Central memory CD4-positive, alpha-beta T cell (primary cell): ENCODE measurements around the gene AIG1.
"Not testable (repeated sequence)": the region's sequence is repeated elsewhere in the genome, so short reads cannot be mapped to it uniquely, and the experiment has no call there.

Source experiments
- DNase-seq: peaks from one replicate; pipeline ENCODE4 v3.0.0; 2022

AIG1 gene

DNA sequence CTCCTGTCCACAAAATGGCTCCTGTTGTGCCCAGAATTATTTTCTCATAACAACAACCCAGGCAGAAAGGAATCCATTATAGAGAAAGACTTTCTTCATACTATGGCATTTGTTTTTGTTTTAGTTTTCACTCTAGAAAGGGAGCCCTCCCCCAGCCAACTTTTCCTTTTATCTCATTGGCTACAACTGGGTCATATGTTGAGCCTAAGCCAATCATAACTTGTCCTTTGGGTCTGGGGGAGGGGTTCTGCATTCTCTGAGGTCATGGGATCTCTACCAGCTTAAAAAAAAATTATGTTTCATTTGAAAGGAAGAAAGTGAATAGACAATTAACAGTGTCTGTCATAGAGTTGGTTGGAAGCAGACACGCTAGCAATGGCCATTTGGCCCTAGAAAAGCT is 177.6 kb downstream of the AIG1 start:
- DNase-seq = no peak

DNA sequence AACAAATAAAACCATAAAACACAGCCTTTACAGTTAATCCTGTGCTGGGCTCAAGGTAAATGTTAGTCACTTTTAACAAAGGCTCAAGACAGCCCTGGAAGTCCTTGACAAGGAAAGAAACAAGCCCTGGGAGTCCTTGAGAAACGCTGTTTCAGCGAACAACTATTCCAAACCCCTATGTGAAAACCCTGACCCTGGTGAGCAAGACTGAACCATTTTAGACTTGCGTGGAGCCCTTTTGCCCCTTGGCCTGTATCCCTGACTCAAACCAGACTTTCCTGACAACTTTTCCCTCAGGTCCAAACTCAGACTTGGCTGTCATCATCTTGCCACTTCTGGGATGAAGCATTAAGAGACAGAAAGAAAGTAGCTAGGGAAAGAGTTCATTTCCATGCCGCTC is 180.4 kb downstream of the AIG1 start:
- DNase-seq = no peak

DNA sequence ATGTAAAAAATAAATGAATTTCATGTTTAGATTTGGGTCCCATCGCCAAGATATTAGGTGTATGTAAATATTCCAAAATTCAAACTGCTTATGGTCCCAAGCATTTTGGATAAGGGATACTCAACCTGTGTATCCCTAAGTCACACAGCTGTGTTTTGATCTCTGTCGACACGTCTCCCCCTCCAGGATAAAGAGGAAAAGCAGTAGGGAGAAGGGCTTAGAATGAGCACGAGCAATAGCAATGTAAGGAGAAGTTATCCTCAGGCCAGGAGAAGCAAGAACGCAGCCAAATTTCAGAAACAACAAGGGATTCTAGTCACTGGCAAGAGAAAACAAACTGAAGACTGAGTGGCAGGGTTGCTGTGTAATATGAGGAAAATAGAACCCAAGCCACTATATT is 181.2 kb downstream of the AIG1 start:
- no peak for DNase-seq

DNA sequence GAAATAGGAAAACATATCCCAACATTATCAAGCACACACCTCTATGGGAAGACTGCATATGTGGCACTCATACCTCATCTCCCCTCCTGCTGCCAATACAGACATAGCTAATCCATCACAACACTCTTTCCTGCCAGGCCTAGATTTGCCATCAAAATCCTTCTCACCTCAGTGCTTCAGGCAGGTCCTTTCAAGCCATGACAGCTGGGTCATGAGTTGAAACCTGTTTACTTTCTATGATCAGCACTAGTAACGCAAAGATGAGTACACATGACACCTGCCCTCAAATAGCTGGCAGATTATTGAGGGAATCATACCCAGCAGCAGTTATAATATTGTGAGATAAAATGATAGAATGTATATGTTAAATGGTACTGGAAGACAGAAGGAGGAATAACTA is 183.1 kb downstream of the AIG1 start:
- no peak for DNase-seq

DNA sequence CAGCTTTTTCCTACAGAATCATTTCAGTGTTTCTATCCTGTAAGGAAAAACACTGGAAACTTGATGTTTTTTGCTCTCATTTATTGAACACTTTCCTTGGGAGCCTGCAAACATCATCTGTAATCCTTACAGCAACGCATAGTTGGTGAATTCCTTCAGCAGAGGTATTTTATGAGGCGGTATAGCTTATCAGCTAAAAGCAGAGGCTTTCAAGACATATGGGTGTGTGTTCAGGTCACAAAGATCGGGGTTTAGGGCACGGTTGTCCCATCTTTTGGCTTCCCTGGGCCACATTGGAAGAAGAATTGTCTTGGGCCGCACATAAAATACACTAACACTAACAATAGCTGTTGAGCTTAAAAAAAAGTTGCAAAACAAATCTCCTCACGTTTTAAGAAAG is 185.0 kb downstream of the AIG1 start:
- DNase-seq = no peak

DNA sequence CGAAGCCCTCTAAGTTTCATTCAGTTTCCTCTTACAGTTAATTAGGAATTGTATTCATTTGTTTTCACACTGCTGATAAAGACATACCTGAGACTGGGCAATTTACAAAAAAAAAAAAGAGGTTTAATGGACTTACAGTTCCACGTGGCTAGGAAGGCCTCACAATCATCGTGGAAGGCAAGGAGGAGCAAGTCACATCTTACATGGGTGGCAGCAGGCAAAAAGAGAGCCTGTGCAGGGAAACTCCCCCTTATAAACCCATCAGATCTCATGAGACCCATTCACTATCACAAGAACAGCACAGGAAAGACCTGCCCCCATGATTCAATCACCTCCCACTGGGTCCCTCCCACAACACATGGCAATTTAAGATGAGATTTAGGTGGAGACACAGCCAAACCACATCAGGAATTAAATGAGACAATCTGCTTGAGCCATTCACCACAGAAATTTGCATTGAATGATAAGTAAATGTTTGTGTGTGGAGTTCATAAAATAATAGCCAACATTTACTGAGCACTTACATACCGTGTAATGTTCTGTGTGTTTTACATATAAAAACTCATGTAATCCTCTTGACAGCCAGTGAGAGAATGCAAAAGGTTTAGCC is 185.6 kb downstream of the AIG1 start:
- DNase-seq = not testable (repeated sequence)

DNA sequence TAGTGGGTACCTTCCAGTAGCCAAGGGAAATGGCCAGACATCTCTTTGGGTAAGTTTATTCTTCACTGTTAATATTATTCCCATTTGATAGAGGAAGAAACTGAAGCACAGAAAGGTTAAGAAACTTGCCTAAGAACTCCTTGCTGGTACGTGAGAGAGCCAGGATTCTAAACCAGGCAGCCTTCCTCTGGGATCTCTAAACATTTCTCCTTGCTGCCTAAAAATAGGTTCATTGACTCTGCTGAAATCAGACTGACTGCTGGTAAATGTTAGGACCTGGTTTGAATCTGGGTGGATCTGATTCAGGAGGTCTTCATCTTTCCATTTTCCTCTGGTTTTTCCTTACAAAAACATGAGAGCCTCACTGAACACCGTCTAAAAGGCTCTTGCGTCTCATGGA is 186.9 kb downstream of the AIG1 start:
- no peak for DNase-seq

DNA sequence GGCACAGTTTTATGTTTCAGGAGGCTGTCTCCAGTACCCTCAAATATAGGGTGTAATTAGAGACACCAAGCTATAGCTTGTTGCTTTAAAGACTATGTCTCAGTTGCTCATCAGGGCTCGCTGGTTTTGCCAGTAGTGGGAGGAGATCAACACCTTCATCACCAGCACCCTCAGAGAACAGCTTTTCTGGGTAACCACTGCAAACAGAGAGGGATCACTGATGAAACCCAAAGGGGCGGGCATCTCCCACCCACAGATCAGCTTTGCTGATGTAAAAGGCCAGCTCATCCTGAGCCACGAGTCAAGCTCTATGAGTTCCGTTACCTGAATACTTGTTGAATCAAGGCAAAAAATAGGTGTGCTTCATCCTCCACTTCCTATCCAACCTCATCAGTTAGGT is 187.7 kb downstream of the AIG1 start:
- DNase-seq = no peak

DNA sequence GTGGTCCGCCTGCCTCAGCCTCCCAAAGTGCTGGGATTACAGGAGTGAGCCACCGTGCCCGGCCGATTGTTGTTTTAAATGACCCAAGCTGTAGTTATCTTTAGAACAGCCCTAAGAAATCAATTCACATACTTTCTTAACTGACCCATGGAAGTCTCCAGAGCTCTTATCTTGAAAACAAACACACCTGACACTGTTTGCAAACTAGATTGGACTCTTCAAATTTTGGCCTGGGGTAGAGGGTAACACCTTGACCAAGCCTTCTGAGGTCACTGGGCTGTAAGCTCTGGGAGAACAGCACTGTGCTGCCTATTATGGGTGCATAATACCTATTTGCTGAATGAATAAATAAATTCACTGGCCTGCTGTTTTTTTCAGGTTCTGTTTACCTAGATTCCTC is 190.6 kb downstream of the AIG1 start:
- DNase-seq = no peak

DNA sequence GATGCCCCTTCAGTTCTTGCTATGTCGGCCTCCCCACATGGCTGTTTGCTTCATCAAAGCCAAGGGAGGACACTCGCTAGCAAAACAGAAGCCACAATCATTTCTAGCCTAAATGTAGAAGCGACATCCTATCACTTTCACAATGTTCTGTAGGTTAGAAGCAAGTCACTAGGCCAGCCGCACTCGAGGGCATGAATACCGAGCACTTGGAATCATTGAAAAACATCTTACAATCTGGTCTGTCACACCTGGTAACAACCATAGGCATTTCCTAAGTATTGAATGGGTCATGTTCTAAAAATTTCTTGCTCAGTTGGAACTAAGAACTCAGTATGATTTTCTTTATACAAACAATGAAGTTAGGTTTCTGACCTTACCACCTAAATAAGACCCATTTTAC is 192.3 kb downstream of the AIG1 start:
- no peak for DNase-seq

DNA sequence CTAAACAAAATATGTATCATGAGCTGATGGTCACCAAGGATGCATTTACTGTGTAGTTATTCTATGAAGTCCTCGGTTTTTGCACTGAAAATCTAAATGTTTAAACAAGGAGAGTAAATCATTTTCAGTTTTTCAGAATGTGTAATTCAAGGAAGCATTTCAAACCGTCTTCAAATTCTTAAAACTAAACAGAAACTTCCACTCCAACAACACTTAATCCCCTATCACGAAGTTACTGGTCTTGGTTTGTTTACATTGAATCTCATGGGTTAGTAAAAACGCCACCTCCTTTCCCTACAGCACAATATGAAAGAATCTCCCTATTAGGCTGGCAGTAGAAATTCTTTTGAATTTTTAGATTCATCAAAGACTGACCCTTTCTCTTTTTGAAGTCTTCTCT is 192.9 kb downstream of the AIG1 start:
- DNase-seq = no peak

DNA sequence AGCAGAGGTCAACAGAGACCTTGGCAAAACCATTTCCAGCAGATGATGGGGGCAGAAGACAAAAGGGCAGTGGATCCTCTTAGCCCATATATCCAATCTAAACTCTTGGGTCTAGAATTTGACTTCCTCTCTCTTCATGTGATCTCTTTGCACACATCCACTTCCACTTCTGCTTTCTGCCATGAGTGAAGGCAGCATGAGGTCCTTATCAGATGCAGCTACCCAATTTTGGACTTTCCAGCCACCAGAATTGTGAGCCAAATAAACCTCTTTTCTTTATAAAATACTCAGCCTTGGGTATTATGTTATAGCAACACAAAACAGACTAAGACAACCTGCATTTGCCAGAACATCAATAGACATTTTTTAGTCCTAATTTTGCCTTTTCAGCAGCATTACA is 198.3 kb downstream of the AIG1 start:
- DNase-seq = no peak

DNA sequence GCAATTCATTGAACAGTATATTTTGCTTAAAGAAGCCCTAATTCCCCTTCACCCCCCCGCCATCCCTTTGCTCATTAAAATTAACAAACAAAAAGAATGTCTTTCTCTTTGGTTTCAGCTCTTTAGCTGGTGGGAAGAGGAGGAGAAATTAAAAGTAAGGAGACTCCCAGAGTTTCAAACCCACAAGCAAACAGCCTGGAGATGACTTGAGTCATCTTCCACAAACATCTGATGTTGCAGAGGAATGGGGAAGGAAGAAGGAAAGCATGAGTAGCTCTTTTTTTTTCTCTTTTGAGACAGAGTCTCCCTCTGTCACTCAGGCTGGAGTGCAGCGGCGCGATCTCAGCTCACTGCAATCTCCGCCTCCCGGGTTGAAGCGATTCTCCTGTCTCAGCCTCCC is 200.2 kb downstream of the AIG1 start:
- DNase-seq = no peak

DNA sequence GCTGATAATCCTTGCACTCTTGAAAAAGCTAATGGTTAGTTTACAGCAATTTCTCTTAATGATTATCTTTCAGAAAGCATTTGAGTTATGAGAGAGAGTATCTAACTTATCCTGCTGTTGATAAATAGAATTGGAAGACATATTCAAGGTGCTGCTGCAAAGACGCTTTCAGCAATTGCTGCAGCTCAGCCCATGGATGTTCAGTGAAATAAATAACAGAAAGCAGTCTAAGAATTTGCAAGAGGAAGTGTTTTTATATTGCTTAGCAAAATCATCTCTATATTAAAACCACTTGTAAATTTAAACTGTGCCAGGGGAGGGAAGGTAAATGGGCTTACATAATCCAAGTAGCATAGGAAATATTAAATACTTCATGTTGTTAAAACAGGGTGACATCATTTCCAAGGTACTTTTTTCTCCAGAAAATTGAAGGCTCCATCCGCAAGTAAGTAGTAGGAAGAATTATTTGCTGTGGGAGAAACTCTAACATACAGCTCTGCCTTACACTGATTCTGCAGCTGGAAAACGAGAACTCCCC is 201.3 kb downstream of the AIG1 start:
- DNase-seq = no peak

DNA sequence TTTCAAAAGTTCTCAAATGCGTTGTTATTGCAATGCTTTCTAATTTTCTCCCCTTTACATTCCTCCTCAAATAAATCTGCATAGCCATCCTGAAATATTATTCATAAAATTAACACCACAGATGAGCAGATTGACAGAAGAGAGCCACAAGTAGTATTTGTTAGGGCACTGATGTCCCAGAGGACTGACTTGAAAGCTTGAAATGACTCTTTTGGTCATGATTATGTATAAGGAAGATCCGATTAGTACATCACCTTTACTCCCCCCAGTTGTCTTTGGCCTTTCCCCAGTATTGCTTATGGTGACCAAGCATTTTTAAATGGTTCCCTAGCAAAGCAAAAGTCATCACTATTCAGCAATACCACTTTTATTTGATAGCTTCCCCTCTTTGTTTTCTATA is 202.2 kb downstream of the AIG1 start:
- no peak for DNase-seq

DNA sequence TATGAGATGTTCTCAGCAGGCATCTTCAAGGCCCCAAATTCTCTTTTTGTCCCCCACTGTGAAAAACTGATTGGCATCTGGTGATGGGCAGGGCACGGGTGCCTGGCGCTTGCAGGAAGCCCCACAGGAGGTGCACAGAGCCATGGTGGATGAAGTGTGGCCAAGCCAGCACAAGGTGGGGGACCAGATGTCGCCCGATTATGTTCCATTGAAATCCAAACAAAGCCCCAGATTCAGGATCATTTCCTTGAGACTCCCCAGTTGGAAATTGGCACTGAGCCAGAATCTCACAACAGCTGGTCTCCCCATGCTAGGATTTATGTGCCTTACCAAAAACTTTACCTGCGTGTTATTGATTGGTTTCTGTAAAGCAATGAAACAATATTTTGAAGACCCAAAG is 203.7 kb downstream of the AIG1 start:
- DNase-seq = no peak

DNA sequence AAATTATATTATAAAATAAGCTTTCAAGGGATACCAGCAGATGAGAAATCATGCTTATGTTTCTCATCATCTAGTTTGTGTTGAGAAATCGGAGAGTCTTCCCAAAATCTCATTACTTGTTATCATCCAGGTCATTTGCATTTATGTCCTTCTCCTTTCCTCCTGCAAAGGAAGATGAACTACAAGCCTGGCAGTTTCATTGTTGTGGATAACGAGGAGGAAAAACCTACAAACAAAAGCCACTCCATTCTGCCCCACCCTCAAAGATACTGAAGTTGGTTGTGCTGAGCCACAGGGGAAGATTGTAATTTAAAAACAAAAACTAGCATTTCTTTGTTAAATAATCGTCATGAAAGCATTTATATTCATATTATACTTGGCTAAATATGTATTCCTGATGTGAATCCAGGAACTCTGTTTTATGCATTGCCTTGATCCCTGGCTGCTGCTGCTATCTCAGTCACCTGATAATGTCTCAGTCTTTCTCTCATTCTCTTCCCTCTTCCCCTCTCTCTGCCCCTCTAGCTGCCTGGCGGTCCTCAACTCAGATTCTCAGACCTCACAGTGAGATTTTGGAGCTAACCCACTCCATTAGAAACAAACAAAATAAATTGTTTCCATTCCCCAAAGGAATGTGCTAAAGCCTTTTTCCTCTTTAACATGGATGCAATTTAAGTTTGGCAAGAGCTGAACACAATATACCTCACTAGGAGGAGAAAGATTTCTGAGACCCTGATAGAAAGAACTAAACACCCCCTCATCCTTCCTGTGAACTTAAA is 204.5 kb downstream of the AIG1 start:
- no peak for DNase-seq

DNA sequence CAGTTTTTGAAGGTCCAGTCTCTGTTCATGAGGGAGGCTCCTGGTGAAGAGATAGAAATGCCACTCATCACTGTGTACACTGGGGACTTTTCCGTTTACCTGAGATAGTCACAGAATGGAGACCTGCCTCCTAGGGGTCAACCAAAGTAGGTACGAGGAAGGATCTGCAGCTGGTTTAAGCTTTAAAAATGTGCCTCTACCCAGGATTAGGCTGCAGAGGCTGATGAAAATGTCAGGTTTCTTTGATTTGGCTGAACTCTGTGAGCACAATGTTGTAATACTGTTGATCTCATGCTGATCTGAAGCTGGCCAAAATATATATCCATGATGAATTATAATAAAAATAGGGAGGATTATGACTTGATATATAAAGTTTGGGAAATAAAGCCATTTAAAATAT is 207.1 kb downstream of the AIG1 start:
- DNase-seq = no peak

DNA sequence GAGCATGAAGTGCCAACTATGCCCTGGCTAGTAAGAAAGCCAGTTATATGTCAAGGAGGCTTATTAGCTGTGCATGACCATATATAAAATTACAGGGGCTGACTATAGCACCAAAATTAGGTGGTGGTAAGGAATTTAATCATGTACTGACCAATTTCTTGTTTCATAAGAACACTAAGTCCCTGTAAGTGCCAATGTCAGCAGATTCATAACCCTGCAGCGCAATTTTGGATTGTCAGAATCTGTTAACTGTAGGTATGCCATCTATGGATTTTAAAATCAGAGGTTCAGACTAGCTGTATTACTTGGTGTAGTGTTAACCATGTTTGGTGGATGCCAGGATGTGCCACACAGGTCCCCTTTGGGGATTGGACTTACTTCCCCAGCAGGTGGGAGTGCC is 207.8 kb downstream of the AIG1 start:
- no peak for DNase-seq

DNA sequence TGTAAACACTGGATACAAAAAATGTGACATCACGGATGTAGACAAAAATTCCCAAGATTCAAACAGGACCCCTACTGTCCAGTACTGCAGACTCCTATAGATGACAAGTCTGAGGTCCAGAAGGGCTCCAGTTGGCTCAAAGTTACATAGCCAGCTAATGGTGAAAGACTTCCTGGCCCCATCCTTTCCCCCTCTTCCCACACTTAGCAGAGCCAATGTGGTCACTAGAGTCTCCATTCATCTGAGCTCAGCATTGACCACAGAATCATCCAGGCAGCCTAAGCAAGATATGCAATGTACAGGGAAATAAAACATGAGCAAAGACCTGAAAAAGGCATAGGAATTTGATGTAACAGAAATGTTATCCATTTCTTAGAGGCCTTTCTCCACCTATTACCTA is 209.3 kb downstream of the AIG1 start:
- DNase-seq = no peak

DNA sequence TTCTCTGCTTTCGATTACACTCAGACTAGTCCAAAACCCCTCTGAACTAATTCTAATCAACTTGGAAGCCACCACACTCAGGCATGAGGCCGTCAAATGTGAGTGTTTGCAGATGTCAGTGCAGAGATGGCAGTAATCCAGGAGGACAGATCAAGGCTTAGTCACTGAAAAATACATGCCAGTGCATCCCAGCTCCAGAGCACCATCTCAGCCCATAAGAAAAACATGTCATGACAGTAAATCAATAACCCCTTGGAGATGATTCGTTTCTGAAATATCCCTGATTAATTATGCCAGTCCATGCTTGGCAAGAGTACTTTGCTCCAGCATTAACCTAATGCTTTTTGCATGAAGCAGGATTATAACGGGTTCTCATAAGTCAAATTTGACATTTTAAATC is 210.3 kb downstream of the AIG1 start:
- no peak for DNase-seq

DNA sequence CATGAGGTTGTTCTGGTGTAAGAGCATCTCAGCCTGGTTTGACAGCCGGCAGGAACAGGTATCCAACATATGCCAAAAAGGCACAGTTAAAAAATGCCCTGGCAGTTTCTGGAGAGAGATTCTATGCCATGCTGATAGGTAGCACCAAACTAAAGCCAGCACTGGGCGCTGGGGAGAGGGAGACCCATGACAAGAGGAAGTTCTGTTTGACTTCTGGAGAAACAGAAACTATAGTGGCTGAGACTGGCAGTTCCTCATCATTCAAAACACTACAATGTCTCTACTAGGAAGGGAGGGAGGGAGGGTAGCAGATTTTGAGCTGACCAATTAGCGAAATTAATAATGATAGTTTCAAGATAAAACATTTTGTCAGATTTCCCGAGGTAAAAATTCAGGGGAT is 215.7 kb downstream of the AIG1 start:
- DNase-seq = no peak

DNA sequence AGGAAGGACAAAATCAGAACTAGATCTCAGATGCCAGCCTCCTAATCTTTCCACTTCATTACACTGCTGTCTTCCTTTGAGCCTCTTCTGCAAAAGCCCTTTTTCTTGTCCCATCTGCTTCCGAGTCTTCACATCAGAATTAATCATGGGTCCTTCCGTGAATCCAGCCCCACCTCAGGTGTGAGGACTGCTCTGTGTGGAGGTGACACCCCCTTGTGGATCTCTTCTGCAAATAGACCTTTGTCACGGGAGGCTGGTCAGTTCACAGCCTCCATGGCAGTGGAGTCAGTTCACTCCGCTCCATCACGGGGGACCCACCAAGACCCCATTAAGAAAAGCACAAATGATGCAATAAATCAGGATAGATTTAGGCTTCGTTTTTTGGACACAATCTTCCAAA is 218.7 kb downstream of the AIG1 start:
- DNase-seq = no peak

DNA sequence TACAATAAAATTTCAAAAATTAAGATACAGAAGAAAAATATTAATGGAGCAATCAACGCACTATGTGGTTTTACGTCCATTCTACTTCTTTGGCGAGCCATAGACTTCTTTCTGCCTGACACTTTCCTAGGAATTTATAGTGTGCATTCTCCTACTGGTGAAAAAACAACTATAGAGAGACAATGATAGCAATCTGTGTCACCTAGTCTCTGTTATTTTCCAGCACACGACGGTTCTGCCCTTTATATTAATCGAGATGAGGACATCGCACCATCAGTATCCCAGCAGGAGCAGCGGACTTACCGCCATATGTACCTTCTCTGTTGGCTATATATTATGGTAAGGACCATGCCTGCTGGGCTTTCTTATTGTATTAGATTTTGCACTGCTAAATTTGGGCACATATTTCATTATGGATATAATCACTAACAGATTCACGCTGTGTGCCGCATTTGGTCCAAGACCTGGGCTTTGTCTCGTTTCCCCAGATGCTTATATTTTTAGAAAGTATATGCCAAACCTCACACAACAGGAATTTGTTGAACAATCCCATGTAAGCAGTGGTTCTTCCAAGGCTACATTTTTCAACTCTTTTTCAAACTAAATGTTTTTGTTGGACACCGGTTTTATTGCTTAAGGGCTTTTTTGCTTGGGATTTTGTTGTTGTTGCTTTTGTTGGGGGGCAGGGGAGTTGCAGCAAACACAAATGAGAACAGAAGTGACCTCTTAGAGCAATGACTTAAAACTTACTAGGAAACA is 223.4 kb downstream of the AIG1 start:
- no peak for DNase-seq
